A549 (cell line): ENCODE results near the gene OR10J1. TPM values are rescaled to one million over a fixed set of nuclear protein-coding genes. Genes with fewer than 3 reads are reported as not detected.

Source experiments
- ATAC-seq, 2 experiments: fragments of 200-7000 bp in 1 of 2; fragments of >200 bp in 1 of 2; cut with Nextera tagmentation in 1 of 2; cut with Tn5 transposase in 1 of 2; 3 replicates each; pipeline versions ENCODE4 v1.8.0 to v1.9.1; 2018 to 2020; ENCODE audit warnings: mild to moderate bottlenecking in 1 of 2, moderate library complexity in 1 of 2
- CTCF ChIA-PET: fragments of 300-600 bp; sonication (Branson Sonifier 250); formaldehyde crosslinking; extraction: SDS; loops from one replicate; lab custom pipeline; 2021; ENCODE audit warnings: antibody characterized with exemption, inconsistent platforms; lab: Yijun Ruan, JAX
- POLR2A ChIA-PET: fragments of 350-600 bp; formaldehyde crosslinking; extraction: SDS; loops from one replicate; lab custom pipeline; 2021; ENCODE audit warnings: antibody characterized with exemption, inconsistent platforms; lab: Yijun Ruan, JAX
- DNase-seq, 2 experiments: peaks; one replicate each; pipeline versions ENCODE4 v3.0.0 to v3.0.0-alpha.2; 2011 to 2016; ENCODE audit warnings: low read depth in 1 of 2, low spot score in 1 of 2
- FAIRE-seq: peaks from 2 replicates; lab custom pipeline; 2011; peaks lifted over from hg19 to GRCh38; lab: Jason Lieb, UNC
- H3K27ac ChIP-seq, 2 experiments: fragments of >200 bp; sonication (Bioruptor Twin); formaldehyde crosslinking; 3 replicates each; pipeline ENCODE4 v1.5.1; 2016 to 2017
- H3K4me1 ChIP-seq: fragments of >200 bp; sonication (Bioruptor Twin); formaldehyde crosslinking; 3 replicates; pipeline ENCODE4 v1.6.1; 2016
- H3K4me2 ChIP-seq: fragments of >200 bp; sonication (Bioruptor Twin); formaldehyde crosslinking; 3 replicates; pipeline ENCODE4 v1.6.1; 2016
- H3K4me3 ChIP-seq: fragments of >200 bp; sonication (Bioruptor Twin); formaldehyde crosslinking; 3 replicates; pipeline ENCODE4 v1.5.1; 2016
- H3K9me3 ChIP-seq: fragments of >200 bp; sonication (Bioruptor Twin); formaldehyde crosslinking; 3 replicates; pipeline ENCODE4 v1.6.1; 2016
- ATOH8 ChIP-seq: fragments of 250-450 bp; sonication (Bioruptor Pico); IDR thresholded peaks from 2 replicates; pipeline ENCODE4 v1.5.0; 2020; ENCODE audit warnings: low read depth, mild to moderate bottlenecking, moderate library complexity
- CBX2 ChIP-seq: fragments of 200-600 bp; sonication (generic); IDR thresholded peaks from 2 replicates; pipeline ENCODE4 v1.6.1; 2016; ENCODE audit warnings: low read depth, mild to moderate bottlenecking, borderline replicate concordance
- CHD4 ChIP-seq: fragments of 200-600 bp; sonication (generic); IDR thresholded peaks from 2 replicates; pipeline ENCODE4 v1.6.1; 2016; ENCODE audit warnings: antibody characterized with exemption, mild to moderate bottlenecking, borderline replicate concordance
- CTCF ChIP-seq: fragments of >200 bp; sonication (Bioruptor Twin); formaldehyde crosslinking; IDR thresholded peaks from 3 replicates; pipeline ENCODE4 v1.5.1; 2016
- EP300 ChIP-seq, 2 experiments: fragments of >200 bp; sonication (Bioruptor Twin); formaldehyde crosslinking; IDR thresholded peaks; 2 replicates in 1 of 2; 3 replicates in 1 of 2; pipeline ENCODE4 v1.6.1; 2016 to 2017
- GATA3 ChIP-seq: IDR thresholded peaks from 2 replicates; pipeline ENCODE4 v1.6.1; 2012; ENCODE audit warnings: borderline replicate concordance
- HDAC2 ChIP-seq: fragments of 200-600 bp; sonication (generic); IDR thresholded peaks from 2 replicates; pipeline ENCODE4 v1.6.1; 2016
- MAFK ChIP-seq: fragments of 450-650 bp; IDR thresholded peaks from 2 replicates; pipeline ENCODE4 v1.6.1; 2014; ENCODE audit not compliant: partially characterized antibody
- MAZ ChIP-seq: fragments of 150-350 bp; IDR thresholded peaks from 2 replicates; pipeline ENCODE4 v1.6.1; 2014; ENCODE audit warnings: antibody characterized with exemption, low read depth, low read length, borderline replicate concordance
- PHF8 ChIP-seq: fragments of 200-600 bp; sonication (generic); IDR thresholded peaks from 2 replicates; pipeline ENCODE4 v1.6.1; 2016; ENCODE audit warnings: low read depth, mild to moderate bottlenecking, antibody characterized with exemption, moderate library complexity, borderline replicate concordance
- POLR2A ChIP-seq: IDR thresholded peaks from 2 replicates; pipeline ENCODE4 v1.6.1; 2012; ENCODE audit warnings: mild to moderate bottlenecking, low read length
- POLR2AphosphoS2 ChIP-seq: conservative IDR thresholded peaks from 2 replicates; pipeline ENCODE4 v1.6.1; 2012; ENCODE audit warnings: low read length, improper control_type of control experiment, inconsistent platforms
- RAD21 ChIP-seq, 2 experiments: fragments of >200 bp in 1 of 2; sonication (Bioruptor Twin) in 1 of 2; formaldehyde crosslinking in 1 of 2; IDR thresholded peaks in 1 of 2; conservative IDR thresholded peaks in 1 of 2; 2 replicates in 1 of 2; 3 replicates in 1 of 2; pipeline ENCODE4 v1.6.1; 2012 to 2018; ENCODE audit warnings: inconsistent platforms in 1 of 2
- RNF2 ChIP-seq: fragments of 200-600 bp; sonication (generic); IDR thresholded peaks from 2 replicates; pipeline ENCODE4 v1.6.1; 2016; ENCODE audit warnings: low read depth, mild to moderate bottlenecking, antibody characterized with exemption, moderate library complexity, borderline replicate concordance
- SREBF2 ChIP-seq: fragments of 450-650 bp; IDR thresholded peaks from 2 replicates; pipeline ENCODE4 v1.6.1; 2014; ENCODE audit warnings: mild to moderate bottlenecking, moderate library complexity
- TFCP2L1 ChIP-seq: fragments of 250-450 bp; sonication (Bioruptor Pico); IDR thresholded peaks from 2 replicates; pipeline ENCODE4 v1.5.0; 2021; ENCODE audit warnings: mild to moderate bottlenecking
- USF2 ChIP-seq: fragments of 450-650 bp; IDR thresholded peaks from 2 replicates; pipeline ENCODE4 v1.6.1; 2014; ENCODE audit warnings: antibody characterized with exemption
- ZFP36 ChIP-seq: fragments of 450-650 bp; IDR thresholded peaks from 2 replicates; pipeline ENCODE4 v1.6.1; 2014; ENCODE audit warnings: borderline replicate concordance; ENCODE audit not compliant: partially characterized antibody
- ZSCAN20 ChIP-seq: fragments of 250-450 bp; sonication (Bioruptor Pico); IDR thresholded peaks from 2 replicates; pipeline ENCODE4 v1.8.0; 2022; ENCODE audit warnings: mild to moderate bottlenecking, moderate library complexity
- WGBS: methylation state at CpG from one replicate; pipeline ENCODE4 v1.1.6; 2017; ENCODE audit errors: missing lambda C conversion rate; 5-methylcytosine and 5-hydroxymethylcytosine counted together
- polyA plus RNA-seq, 4 experiments: library from polyadenylated mRNA; depleted of rRNA in 3 of 4; stranded (reverse); fragments of >200 nt; fragmentation: RNase III in 1 of 4; extraction: RNeasy Plus Mini Kit Qiagen cat#74134 plus additional on column Dnase treatment in 1 of 4; gene quantifications; 2 replicates in 3 of 4; 3 replicates in 1 of 4; pipeline ENCODE4 v1.2.3, GENCODE V29; 2011 to 2017

OR10J1 gene
- polyA plus RNA-seq, 2 of the 4 experiments (the other 2 are of a cell fraction) = not detected

GRCh38 chr1:159421821-159422220, 17.7 kb upstream of the OR10J1 start:
- Histone ChIP-seq H3K4me1 (no peaks in the 10 kb centered on the region), H3K27ac (no peak overlapping the region), H3K9me3 (peaks cover 12% of the 10 kb centered on the region; the same call in 2 of the 3 replicates), H3K4me2 (no peak overlapping the region), H3K4me3 (no peak overlapping the region)
- ATAC-seq (no peak), FAIRE-seq (no peak), DNase-seq (no peak)
- POLR2A ChIA-PET = no interaction called here
- no peak for TF ChIP-seq POLR2A
- no peak for TF ChIP-seq PHF8
- no peak for TF ChIP-seq RAD21 (conservative IDR thresholded peaks at IDR 0.05 in 1 of 2, IDR thresholded peaks at IDR 0.05 in 1 of 2)
- no peak for TF ChIP-seq POLR2AphosphoS2
- TF ChIP-seq SREBF2 = no peak
- TF ChIP-seq CTCF = no peak
- no peak for TF ChIP-seq CBX2
- TF ChIP-seq CHD4 = no peak
- TF ChIP-seq USF2 = no peak
- no peak for TF ChIP-seq RNF2
- no peak for TF ChIP-seq MAFK
- no peak for TF ChIP-seq GATA3
- TF ChIP-seq ZSCAN20 (CRISPR knock-in tag) = no peak
- no peak for TF ChIP-seq HDAC2
- no peak for TF ChIP-seq EP300 (IDR thresholded peaks at IDR 0.05)
- TF ChIP-seq ATOH8 = no peak
- CTCF ChIA-PET = interaction anchor here (1.2 to 1.4 kb wide), 2 partner anchors 209 to 469 kb away, joined by 3 to 4 read pairs; no protein-coding TSS in a partner anchor
- WGBS = 70% methylated on average over 8 of the region's 8 CpGs

GRCh38 chr1:159428536-159428935, 11.0 kb upstream of the OR10J1 start:
- WGBS = 53% methylated on average over 3 of the region's 3 CpGs
- CTCF ChIA-PET = interaction anchor here (1.0 to 1.5 kb wide), 2 partner anchors 130 to 174 kb away, joined by 3 read pairs; no protein-coding TSS in a partner anchor
- Histone ChIP-seq H3K4me3 (no peak overlapping the region), H3K27ac (peak overlapping the region; percentile 9 to 51; a peak in 4 of 6 replicates), H3K4me1 (peaks cover 13% of the 10 kb centered on the region), H3K9me3 (no peaks in the 10 kb centered on the region), H3K4me2 (no peak overlapping the region)
- POLR2A ChIA-PET = no interaction called here
- TF ChIP-seq ATOH8 (no peak), POLR2A (no peak), TFCP2L1 (CRISPR knock-in tag) (no peak), MAZ (no peak), ZFP36 (no peak)
- ATAC-seq = no peak
- no peak for DNase-seq
- FAIRE-seq = no peak
